Activated naive CD8-positive, alpha-beta T cell treated with anti-CD3 and anti-CD28 coated beads, Interleukin-2, amount 50 U/mL, for 24 hours (primary cell): ENCODE measurements around the gene PFDN4.
"Not testable (repeated sequence)": the region's sequence is repeated elsewhere in the genome, so short reads cannot be mapped to it uniquely, and the experiment has no call there.

ENCODE experiments used
- ATAC-seq: fragments of 150-1000 bp; cut with Tn5 transposase; one replicate; pipeline ENCODE4 v1.10.0; 2021
- DNase-seq: peaks from one replicate; pipeline ENCODE4 v3.0.0; 2021
- H3K27ac Mint-ChIP-seq: one replicate; pipeline ENCODE4 v1.8.0; 2021; ENCODE audit warnings: mild to moderate bottlenecking, mixed read lengths
- H3K27me3 Mint-ChIP-seq: one replicate; pipeline ENCODE4 v1.8.0; 2021; ENCODE audit warnings: mixed read lengths
- H3K36me3 Mint-ChIP-seq: one replicate; pipeline ENCODE4 v1.8.0; 2021; ENCODE audit warnings: low read depth, mixed read lengths
- H3K4me1 Mint-ChIP-seq: one replicate; pipeline ENCODE4 v1.8.0; 2021; ENCODE audit warnings: mixed read lengths
- H3K4me3 Mint-ChIP-seq: one replicate; pipeline ENCODE4 v1.8.0; 2021; ENCODE audit warnings: mild to moderate bottlenecking, moderate library complexity, mixed read lengths
- H3K9me3 Mint-ChIP-seq: one replicate; pipeline ENCODE4 v1.8.0; 2021; ENCODE audit warnings: mixed read lengths

Gene PFDN4

GRCh38 chr20:54248705-54249104 lies 40.8 kb downstream of the PFDN4 start:
- not testable (repeated sequence) for H3K4me3 Mint-ChIP-seq, H3K27me3 Mint-ChIP-seq, H3K4me1 Mint-ChIP-seq, H3K36me3 Mint-ChIP-seq, H3K27ac Mint-ChIP-seq, ATAC-seq, DNase-seq
- peaks cover 10% of the 10 kb centered on the region for H3K9me3 Mint-ChIP-seq

- ATAC-seq (no peak), DNase-seq (no peak)
- Mint-ChIP-seq H3K4me3 (no peak overlapping the region), H3K27me3 (peaks cover 9% of the 10 kb centered on the region), H3K4me1 (no peaks in the 10 kb centered on the region), H3K36me3 (peaks cover 2% of the 10 kb centered on the region), H3K9me3 (peaks cover 4% of the 10 kb centered on the region), H3K27ac (no peak overlapping the region)
Observed at GRCh38 chr20:54250691-54251090, 42.8 kb downstream of the PFDN4 start.

- Mint-ChIP-seq H3K27ac (no peak overlapping the region), H3K27me3 (peaks cover 9% of the 10 kb centered on the region), H3K4me3 (no peak overlapping the region), H3K4me1 (no peaks in the 10 kb centered on the region), H3K36me3 (peaks cover 2% of the 10 kb centered on the region), H3K9me3 (peaks cover 4% of the 10 kb centered on the region)
- no peak for ATAC-seq
- DNase-seq: no peak
Observed at GRCh38 chr20:54251096-54251495, 43.2 kb downstream of the PFDN4 start.

- Mint-ChIP-seq H3K36me3 (no peaks in the 10 kb centered on the region), H3K9me3 (peaks cover under 1% of the 10 kb centered on the region), H3K4me1 (no peaks in the 10 kb centered on the region), H3K27me3 (peaks cover 18% of the 10 kb centered on the region), H3K4me3 (no peak overlapping the region), H3K27ac (no peak overlapping the region)
- DNase-seq (no peak), ATAC-seq (no peak)
Observed at GRCh38 chr20:54254596-54254995, 46.7 kb downstream of the PFDN4 start.

- ATAC-seq (no peak), DNase-seq (no peak)
- H3K4me3 Mint-ChIP-seq: no peak overlapping the region
- H3K27me3 Mint-ChIP-seq: peaks cover 18% of the 10 kb centered on the region
- H3K36me3 Mint-ChIP-seq: no peaks in the 10 kb centered on the region
- H3K9me3 Mint-ChIP-seq: no peaks in the 10 kb centered on the region
- H3K27ac Mint-ChIP-seq: no peak overlapping the region
- H3K4me1 Mint-ChIP-seq: no peaks in the 10 kb centered on the region
Observed at GRCh38 chr20:54255157-54255556, 47.3 kb downstream of the PFDN4 start.

GRCh38 chr20:54256202-54256601 lies 48.3 kb downstream of the PFDN4 start:
- ATAC-seq (no peak), DNase-seq (no peak)
- Mint-ChIP-seq H3K4me3 (no peak overlapping the region), H3K27me3 (peaks cover 21% of the 10 kb centered on the region), H3K27ac (no peak overlapping the region), H3K9me3 (no peaks in the 10 kb centered on the region), H3K4me1 (no peaks in the 10 kb centered on the region), H3K36me3 (no peaks in the 10 kb centered on the region)

- Mint-ChIP-seq H3K9me3 (no peaks in the 10 kb centered on the region), H3K4me1 (no peaks in the 10 kb centered on the region), H3K36me3 (no peaks in the 10 kb centered on the region), H3K27me3 (peaks cover 24% of the 10 kb centered on the region), H3K4me3 (no peak overlapping the region), H3K27ac (no peak overlapping the region)
- no peak for DNase-seq
- no peak for ATAC-seq
Observed at GRCh38 chr20:54257071-54257816, 49.4 kb downstream of the PFDN4 start.

- H3K4me3 Mint-ChIP-seq: no peak overlapping the region
- no peaks in the 10 kb centered on the region for H3K4me1 Mint-ChIP-seq
- no peaks in the 10 kb centered on the region for H3K9me3 Mint-ChIP-seq
- H3K27me3 Mint-ChIP-seq: peaks cover 23% of the 10 kb centered on the region
- ATAC-seq (no peak), DNase-seq (no peak)
- H3K27ac Mint-ChIP-seq: no peak overlapping the region
- no peaks in the 10 kb centered on the region for H3K36me3 Mint-ChIP-seq
Observed at GRCh38 chr20:54260116-54260515, 52.2 kb downstream of the PFDN4 start.

GRCh38 chr20:54262671-54263070 lies 54.8 kb downstream of the PFDN4 start:
- no peaks in the 10 kb centered on the region for H3K9me3 Mint-ChIP-seq
- H3K27me3 Mint-ChIP-seq: peaks cover 13% of the 10 kb centered on the region
- H3K4me3 Mint-ChIP-seq: no peak overlapping the region
- ATAC-seq (no peak), DNase-seq (no peak)
- H3K27ac Mint-ChIP-seq: no peak overlapping the region
- H3K36me3 Mint-ChIP-seq: no peaks in the 10 kb centered on the region
- peaks cover 14% of the 10 kb centered on the region for H3K4me1 Mint-ChIP-seq

- Mint-ChIP-seq H3K4me1 (peaks cover 17% of the 10 kb centered on the region), H3K36me3 (no peaks in the 10 kb centered on the region), H3K27ac (no peak overlapping the region), H3K27me3 (peaks cover 14% of the 10 kb centered on the region), H3K9me3 (no peaks in the 10 kb centered on the region), H3K4me3 (no peak overlapping the region)
- ATAC-seq (no peak), DNase-seq (no peak)
Observed at GRCh38 chr20:54263116-54263690, 55.3 kb downstream of the PFDN4 start.

- not testable (repeated sequence) for ATAC-seq, H3K36me3 Mint-ChIP-seq, DNase-seq, H3K27ac Mint-ChIP-seq, H3K9me3 Mint-ChIP-seq, H3K4me3 Mint-ChIP-seq
- Mint-ChIP-seq H3K4me1 (peaks cover 17% of the 10 kb centered on the region), H3K27me3 (peaks cover 11% of the 10 kb centered on the region)
Observed at GRCh38 chr20:54265791-54266190, 57.9 kb downstream of the PFDN4 start.

GRCh38 chr20:54266844-54267243 lies 59.0 kb downstream of the PFDN4 start:
- ATAC-seq: no peak
- Mint-ChIP-seq H3K4me3 (no peak overlapping the region), H3K27me3 (peaks cover 5% of the 10 kb centered on the region), H3K9me3 (no peaks in the 10 kb centered on the region), H3K4me1 (peaks cover 17% of the 10 kb centered on the region), H3K27ac (no peak overlapping the region), H3K36me3 (no peaks in the 10 kb centered on the region)
- no peak for DNase-seq

- H3K4me1 Mint-ChIP-seq: peaks cover 17% of the 10 kb centered on the region
- H3K9me3 Mint-ChIP-seq: no peaks in the 10 kb centered on the region
- H3K27me3 Mint-ChIP-seq: peaks cover 8% of the 10 kb centered on the region
- no peak overlapping the region for H3K4me3 Mint-ChIP-seq
- no peak overlapping the region for H3K27ac Mint-ChIP-seq
- DNase-seq (no peak), ATAC-seq (peak; percentile 57)
- H3K36me3 Mint-ChIP-seq: no peaks in the 10 kb centered on the region
Observed at GRCh38 chr20:54267483-54268003, 59.7 kb downstream of the PFDN4 start.

GRCh38 chr20:54268941-54269340 lies 61.1 kb downstream of the PFDN4 start:
- H3K36me3 Mint-ChIP-seq: no peaks in the 10 kb centered on the region
- no peak overlapping the region for H3K27ac Mint-ChIP-seq
- no peaks in the 10 kb centered on the region for H3K9me3 Mint-ChIP-seq
- DNase-seq: no peak
- H3K4me3 Mint-ChIP-seq: no peak overlapping the region
- peaks cover 19% of the 10 kb centered on the region for H3K4me1 Mint-ChIP-seq
- no peak for ATAC-seq
- peaks cover 11% of the 10 kb centered on the region for H3K27me3 Mint-ChIP-seq
